Effector CD4-positive, alpha-beta T cell (primary cell): ENCODE results near the gene CMPK2.

ENCODE experiments used
- DNase-seq: peaks from one replicate; pipeline ENCODE4 v3.0.0-alpha.2; 2020

The CMPK2 gene

DNA sequence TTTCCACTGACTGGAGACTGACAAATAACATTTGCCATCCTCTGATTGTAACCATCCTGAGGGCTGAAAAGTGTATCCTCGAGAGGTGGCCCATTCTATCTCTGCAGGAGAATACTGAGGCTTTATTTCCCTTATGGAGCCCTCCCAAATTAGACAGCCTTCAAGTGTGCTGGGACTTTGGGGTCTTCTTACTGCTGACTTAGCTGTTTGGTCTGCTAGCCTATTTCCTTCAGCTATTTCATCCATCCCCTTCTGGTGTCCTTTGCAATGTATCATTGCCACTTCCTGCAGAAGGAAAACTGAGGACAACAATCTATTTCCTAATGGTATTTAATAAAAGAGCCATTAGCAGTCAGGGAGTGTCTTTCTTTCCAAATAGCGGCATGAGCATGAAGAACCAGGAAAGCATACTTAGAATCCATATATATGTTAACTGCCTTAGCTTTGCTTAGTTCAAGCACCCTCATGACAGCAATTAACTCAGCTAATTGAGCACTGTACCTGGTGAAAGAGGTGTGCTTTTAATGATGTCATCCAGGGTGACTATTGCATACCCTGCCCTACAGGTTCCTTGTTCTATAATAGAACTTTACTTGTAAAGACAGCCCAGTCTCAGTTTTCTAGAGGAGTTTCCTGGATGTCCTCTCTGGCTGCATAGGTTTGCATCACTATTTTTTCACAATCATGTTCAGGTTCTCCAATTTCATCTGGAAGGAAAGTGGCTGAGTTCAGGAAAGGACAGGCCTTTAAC is 24.0 kb downstream of the CMPK2 start:
- no peak for DNase-seq

DNA sequence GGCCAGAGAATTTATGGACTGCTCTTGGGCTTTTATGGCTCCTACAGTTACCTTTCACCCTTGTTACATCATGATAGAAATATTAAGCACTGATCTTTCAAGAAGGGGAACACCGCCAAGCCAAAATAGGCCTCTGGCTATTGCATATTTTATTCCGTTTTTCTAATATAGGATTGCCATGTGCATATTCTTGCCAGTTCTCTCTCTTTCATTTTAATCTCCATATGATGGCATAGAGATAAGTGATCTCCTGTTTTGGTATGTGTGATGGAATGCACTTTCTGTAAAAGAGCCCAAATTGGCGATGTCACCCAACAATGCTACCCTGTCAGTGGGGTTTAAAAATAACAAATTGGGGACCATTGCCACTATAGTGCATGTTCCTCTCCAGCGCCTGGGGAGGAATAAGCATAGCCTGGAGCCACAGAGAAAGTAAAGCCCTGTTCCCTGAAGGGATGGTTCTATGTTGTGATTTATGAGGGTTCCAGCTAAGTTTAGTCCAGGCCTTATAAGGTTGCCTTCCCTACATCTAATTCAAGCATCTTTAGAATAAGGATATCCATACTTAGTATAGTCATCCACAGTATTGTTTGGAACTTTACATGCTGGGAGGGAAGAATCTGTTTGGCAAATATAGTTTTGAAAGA is 26.9 kb downstream of the CMPK2 start:
- DNase-seq = no peak

DNA sequence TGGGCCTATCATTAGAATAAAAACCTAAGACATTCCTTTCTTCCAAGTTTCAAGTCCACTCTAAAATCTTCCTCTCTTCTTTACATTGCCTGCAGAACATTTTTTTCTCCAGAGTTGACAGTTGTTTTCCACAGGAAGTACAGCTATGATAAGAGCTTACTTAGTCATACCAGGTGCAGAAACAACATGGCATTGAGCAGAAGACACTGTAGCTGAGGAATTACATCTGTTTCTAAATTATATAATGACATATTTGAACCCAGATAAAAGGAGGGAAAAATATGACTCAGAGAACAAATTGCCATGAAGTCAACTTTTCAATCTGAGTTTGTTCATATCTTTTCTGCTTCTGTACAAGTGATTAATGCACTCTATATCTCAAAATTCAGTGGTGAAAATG is 30.2 kb downstream of the CMPK2 start:
- no peak for DNase-seq

DNA sequence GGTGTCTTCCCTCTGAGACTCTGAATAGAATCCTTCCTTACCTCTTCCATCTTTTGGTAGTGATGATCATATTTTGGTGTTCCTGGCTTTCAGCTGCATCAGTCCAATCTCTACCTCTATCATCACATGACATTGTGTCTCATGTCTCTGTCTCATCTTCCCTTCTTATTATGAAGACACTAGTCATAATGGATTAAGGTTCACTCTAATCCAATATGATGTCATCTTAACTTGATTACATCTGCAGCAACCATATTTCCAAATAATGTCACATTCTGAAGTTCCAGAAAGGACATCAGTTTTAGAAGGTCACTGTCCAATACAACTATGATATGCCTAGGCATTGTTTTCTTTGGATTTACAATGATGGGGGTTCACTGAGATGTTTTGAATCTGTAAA is 31.5 kb downstream of the CMPK2 start:
- no peak for DNase-seq

DNA sequence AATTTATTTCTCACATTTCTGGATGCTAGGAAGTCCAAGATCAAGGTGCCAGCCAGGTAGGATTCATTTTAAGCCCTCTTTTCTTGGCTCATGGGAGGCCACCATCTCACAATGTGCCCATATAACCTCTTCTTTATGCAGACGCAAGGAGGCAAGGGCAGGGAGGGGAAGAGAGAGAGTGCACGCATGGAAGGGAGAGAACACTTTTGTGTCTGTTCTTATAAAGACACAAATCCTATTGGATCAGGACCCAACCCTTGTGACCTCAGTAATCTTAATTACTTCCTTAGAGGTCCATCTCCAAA is 32.5 kb downstream of the CMPK2 start:
- no peak for DNase-seq

DNA sequence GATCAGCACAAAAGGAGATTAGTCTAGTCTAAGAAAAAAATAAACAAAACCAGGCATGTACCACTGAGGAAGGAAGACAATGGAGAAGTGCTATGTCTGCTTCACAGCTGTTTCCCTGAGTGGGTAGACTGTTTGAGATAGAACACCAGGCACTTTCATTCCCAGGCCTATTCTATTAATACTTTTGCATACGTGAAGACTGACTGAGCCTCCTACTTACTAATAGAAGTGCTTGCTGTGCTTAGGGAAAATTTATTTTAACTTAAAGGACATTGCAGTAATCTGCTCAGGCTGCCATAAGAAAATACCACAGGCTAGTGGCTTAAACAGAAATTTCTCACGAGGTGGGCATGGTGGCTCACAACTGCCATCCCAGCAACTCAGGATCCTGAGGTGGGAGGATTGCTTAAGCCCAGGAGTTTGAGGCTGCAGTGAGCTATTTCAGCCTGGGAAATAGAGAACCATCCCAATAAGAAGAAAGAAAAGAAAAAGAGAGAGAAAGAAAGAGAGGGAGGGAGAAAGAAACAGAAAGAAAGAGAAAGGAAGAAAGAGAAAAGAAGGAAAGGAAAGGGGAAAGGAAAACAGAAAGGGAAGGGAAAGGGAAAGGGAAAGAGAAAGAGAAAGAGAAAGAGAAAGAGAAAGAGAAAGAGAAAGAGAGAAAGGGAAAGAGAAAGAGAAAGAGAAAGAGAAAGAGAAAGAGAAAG is 33.0 kb downstream of the CMPK2 start:
- DNase-seq = no peak

DNA sequence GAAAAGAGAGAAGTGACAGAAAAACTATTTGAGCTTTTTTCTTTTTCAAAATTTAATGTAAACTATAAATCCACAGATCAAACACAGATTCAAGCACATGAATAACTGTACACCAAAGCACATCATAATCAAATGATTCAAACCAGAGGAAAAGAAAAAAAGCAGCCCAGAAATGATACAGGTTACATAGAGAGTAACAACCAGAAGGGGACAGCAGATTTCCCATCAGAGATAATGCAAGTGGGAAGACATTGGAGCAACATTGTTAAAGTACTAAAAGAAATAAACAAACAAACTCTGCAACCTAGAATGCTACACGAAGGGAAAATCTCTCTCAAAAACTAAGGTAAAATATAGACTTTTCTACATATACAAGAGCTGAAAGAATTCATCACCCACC is 34.5 kb downstream of the CMPK2 start:
- no peak for DNase-seq

DNA sequence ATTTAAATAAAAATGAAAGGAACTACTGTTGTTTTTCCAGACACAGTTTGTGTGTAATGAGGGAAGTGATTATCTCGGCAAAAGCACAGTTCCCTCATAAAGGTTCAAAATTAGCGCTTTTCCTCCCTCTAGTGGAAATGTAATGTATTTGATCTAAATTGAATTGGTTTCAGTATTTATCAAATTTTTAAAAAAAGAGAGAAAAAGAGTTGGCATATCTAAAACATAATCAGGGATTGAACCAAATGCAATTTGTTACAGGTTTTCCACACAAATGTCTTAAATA is 37.5 kb downstream of the CMPK2 start:
- DNase-seq = no peak

DNA sequence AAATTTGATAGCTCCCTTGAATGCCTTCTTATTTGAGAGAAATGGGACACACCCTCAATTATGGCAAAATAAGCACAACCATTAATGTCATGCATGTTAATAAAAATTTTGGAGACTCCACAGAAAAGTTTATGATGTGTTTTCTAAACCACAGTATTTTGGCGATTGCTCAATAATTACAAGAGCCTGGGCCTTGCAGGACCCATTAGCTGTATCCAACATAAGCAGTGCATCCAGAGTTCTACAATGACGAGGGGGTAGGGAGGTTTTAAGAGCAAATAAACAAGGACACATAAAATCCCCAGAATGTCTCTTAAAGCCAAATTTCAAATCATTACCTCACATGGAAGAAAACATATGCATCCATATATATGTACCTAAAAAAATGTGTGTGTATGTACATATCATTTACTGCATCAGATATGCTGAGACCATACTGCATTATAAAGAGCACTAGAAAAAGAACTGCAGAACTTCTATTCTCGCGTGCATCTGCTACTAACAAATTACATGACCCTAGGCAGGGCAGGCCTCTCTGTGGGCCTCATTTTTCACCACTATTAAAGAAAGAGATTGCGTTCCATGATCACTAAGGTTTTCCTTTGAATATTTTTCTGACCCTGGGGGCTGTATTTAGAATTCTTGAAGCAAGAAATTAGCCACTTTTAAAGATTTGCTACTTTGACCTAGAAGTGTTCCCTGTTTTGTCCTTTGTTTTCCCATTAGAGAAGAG is 38.0 kb downstream of the CMPK2 start:
- no peak for DNase-seq

DNA sequence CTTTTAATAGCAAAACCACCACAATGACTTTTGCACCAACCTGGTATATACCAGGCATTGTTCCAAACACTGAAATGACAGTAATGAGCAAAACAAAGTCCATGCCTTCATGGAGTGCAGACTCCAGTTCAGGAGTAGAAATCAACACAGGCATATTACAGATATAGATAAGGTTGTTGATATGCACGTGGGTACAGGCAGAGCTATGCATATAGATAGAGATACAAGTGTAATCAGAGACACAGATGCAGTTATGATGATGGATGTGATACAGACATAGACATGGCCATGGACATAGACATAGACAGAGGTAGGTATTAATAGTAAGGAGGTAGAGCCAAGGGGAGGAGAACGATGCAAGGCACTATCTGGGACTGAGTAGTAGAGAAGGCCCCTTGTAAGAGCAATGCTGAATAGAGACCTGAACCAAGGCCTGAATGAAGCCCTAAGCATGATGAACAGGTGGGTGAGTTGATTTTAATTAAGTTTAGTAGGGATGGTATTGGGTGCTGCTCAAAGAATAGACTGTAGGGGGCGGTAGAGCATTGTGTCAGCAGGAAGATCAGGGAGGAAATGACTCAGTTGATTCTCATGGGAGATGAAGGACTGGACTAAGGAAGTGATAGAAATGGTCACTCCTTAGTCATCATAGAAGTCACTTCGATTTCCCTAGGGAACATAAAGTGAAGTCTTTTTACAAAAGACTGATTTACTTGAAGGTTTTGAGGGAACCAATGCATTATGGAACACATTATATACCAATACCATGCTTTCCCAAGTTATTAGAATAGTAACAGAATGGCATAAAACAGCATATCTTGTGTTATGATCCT is 39.4 kb downstream of the CMPK2 start:
- DNase-seq = peak; percentile 29

DNA sequence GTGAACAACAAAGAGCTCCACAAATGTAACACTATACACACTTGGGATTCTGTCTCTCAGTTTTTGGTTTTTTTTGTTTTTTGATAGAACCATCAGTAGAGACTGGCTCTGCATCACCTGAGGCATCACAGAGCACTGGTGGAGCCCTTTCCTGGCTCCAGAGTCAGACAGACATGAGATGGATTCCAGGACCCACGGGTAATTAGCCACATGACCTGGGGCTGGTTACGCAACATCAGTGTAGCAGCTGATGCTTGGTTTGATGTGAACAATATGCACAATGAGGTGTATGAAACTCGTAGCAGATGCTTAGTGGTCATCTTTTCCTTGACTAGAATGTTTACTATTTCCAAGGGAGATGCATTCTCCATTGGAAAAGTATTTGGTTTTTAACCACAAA is 40.7 kb downstream of the CMPK2 start:
- no peak for DNase-seq

DNA sequence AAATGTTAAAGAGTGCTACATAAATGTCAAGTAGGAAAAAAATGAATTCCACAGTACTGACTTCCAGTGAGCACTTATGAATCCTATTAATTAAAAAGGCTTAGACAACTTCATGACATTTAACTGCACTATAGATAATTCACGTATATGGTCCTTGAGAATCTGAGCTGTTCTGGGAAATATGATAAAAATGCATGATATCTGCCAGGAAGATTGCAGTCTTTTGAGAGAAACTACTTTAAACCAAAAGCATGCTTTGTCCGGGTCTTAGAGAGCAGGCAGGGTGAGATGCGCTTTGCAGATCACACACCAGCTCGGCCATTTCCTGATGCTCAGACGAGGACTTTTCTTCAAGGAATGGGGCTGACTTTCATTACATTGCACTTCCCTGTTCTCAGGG is 42.6 kb downstream of the CMPK2 start:
- no peak for DNase-seq

DNA sequence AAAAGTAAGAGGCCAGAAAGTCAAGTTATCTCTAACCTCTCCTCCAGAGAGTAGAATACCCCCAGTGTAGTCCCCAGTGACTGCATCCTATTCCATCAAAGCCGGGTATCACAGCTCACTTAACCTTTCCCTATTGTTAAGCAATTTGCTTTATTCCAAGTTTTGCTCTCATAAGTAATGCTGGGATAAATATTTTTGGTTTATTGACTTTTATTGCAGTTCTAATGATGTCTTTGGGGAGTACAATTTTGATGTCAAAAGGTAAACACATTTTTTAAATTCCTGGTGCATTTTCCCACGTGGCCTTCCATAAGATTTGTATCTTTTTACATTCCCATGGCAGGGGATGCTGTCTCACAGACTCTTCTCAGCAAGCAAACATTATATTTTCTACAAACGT is 43.3 kb downstream of the CMPK2 start:
- DNase-seq = no peak

DNA sequence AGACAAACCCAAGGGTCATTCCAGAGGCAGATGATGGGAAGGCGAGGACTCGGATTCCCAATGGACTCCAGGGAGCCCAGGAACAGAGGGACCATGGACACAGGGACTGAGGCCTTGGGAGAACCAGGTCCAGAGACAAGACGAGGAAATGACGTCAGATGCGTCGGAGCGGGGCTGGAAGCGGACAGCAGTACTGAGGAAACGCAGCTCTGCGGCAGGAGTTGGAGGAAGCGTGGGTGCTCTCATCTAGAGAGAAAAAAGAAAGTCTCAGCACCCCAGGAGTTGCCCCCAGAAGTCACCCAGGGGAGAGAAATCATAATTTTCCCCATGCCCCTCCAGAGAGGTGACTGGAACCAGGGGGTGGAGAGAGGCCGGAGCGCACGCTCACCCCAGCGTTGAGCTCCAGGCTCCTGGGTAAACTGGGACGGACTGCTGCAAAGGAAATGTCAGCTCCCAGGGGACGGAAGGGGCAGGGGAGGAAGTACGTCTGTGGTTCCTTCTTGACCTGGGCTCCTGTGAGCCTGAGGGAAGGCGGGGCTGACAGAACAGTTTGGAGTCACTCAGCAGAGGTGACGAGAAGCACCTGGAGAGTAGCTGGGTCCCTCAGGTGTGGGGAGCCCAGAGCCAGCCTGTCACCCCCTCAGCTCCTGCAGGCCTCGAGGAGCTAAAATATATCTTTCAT is 44.7 kb downstream of the CMPK2 start:
- no peak for DNase-seq

DNA sequence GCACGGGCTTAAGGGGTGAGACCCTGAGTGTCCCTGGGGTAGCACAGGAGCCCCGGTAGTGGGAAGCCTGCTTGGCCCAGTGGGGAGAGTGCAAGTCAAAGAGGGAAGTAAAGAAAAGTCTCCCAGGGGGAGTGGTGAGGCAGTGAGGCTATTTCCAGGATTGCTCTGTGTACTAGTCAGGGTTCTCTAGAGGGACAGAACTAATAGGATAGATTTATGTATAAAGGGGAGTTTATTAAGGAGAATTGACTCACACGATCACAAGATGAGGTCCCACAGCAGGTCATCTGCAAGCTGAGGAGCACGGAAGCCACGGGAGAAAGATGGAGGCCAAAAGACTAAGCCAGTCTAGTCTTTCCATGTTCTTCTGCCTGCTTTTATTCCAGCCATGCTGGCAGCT is 45.5 kb downstream of the CMPK2 start:
- DNase-seq = no peak

DNA sequence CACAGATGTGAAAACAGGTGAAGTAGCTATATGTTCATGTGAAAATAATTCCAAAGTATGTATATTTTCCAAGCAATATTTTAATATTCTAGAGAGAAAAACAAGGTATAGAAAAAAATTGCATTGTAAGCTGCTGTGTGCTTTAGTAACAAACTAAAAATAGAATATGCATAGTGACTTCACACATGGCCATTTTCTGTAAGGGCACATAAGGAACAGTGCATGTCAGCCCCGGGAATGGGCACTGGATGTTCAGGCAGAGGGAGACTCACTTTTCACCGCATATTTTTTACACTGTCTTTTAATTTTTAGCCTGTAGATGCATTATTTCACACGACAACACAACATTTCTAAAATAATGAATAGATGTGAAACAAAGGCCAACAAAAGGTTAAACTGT is 46.0 kb downstream of the CMPK2 start:
- DNase-seq = no peak

DNA sequence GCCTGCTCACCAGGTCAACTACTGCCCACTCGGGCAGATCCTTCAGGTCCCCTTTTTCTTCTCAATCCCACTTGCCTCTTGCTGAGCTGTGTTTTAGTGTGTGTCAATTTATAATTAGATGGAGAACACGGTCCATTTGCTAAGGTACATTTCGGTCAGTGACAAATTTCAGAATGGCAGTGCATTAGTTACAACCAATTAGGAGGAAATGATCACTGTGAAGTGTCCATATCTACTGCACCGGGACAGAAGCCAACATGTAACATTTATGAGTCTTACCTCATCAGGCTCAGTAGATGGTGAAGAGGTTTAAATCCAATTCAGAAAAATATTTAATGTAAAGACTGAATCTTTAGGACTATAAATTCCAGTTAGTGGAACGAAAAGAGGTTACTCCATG is 47.7 kb downstream of the CMPK2 start:
- no peak for DNase-seq

DNA sequence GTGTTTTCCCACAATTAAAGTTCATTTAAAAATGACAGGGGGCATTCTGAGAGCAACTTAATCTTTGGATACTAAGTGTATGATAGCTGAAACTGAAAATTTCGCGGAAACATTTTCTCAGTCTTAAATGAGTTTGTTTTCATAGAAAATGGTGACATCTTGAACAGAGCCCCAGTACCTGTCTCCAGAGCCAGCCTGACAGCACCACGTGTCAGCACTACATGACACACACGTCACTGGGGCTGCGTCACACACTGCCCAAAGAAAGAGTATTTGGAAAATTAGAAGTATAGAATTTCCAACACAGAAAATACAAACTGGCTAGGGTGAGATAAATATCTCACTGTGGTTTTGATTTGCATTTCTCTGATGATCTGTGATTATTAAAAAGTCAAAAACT is 50.8 kb downstream of the CMPK2 start:
- DNase-seq = no peak

DNA sequence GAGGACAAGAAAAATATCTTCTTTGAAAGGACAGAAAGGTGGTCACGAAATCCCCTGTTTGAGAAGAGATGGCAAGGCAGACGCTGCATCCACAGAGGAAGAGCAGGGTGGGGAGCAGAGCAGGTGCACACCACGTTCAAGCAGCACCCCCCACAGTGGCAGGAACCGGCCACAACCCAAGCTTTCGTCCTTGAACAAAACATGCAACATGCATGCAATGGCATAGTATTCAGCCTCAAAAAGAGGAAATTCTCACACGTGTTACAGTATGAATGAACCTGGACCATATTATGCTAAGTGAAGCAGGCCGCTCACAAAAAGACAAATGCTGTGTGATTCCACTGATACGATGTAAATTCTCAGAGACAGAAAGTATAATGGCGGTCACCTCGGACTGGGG is 51.4 kb downstream of the CMPK2 start:
- DNase-seq = no peak

DNA sequence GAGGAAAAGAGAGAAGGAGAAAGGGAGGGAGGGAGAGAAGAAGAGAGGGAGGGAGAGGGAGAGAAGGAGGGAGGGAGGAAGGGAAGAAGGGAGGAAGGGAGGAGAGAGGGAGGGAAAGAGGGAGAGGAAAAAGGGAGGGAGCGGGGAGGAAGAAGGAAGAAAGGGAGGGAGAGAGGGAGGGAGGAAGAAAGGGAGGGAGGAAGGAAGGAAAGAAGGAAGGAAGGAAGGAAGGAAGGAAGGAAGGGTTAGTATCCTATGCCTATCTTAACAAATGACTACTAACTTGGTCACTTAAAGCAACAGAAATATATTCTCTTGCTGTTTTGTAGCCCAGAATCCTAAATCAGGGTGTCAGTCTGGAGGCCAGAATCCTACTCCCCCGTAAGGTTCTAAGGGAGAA is 52.1 kb downstream of the CMPK2 start:
- DNase-seq = no peak

DNA sequence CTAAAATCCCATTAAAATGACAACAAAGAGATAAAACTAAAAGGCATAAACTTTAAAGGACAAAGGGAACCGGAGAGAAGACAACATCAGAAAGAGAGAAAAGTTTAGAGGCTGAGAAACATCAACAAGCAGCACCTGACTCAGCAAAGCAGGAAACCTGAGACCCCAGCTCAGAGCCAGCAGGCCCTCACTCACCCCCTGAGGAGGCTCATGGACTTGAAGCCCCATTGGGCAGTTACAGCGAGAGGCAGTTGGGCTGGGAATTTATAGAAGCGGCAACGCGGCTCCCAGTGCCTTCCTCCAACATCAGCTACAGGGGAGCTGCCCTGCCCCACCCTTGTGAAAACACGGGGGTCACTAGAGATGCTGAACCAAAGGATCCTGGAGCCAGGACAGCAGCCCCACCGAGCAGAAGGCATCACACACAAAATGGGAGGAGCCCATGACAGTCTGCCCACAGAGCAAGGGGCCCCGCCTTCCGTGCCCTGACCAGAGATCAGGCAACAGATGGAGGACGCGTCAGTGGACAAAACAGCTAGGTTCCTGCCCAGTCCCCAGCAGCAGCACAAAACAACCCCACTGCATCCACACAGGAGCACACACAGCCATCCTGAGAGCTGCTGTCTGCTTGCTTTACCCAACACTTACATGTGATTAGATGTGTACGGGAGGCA is 52.7 kb downstream of the CMPK2 start:
- DNase-seq = no peak

DNA sequence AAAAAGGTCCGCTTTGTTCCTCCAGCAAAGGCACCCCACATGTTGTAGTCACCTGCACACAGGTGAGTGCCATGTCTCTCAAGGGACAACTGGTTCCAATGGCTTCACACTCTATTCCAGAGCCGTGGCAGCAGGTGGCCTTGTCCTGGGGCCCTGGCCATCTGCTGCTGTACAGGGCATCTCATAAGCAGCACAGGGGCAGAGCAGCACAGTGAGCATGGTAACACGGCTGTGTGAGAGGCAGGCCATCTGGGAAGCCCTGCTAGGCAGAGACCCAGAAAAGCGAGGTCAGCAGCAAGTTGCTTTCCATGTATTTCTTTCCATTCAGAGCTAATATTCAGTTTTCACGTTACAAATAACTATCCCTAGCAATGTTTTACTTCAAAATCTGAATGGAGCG is 54.7 kb downstream of the CMPK2 start:
- DNase-seq = no peak
